ENCODE measurements around the gene POLR1F. TPM values are rescaled to one million over a fixed set of nuclear protein-coding genes. Genes with fewer than 3 reads are reported as not detected.

Gene POLR1F
- polyA plus RNA-seq, 1 donor (not counting 4 experiments of a cell fraction or from before 2014, with no cell fraction given) = 22.4 TPM

DNA sequence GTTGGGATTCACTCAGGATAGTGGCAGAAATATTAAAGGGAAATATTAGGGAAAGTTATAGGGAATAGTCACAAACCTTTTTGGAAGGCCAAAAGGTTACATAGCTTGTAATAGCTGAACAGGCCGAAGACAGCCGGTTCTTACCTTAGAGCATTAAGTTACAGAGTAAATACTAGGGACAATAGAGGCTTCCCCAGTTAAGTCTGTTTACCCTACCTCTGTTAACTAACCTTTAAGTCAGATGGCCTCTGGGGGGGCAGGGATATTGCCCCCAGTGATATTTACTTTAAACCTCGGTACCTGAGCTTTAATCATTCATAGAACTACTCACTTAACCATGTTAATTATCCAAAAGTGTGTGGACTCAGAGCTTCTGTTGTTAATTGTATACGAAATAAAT, 7.4 kb downstream of the POLR1F start:
- H3K27me3 ChIP-seq (ENCODE audit: control insufficient read depth, extremely low read depth, insufficient read depth, low read length) = no peaks in the 10 kb centered on the region
- H3K4me2 ChIP-seq (ENCODE audit: control insufficient read depth, extremely low read depth, insufficient read depth, low read depth, low read length) = no peak overlapping the region
- no peak overlapping the region for H3K9ac ChIP-seq (ENCODE audit: control insufficient read depth, extremely low read depth, insufficient read depth, low read length)
- H3K9me3 ChIP-seq (ENCODE audit: control insufficient read depth, low read depth, low read length) = no peaks in the 10 kb centered on the region
- dilution Hi-C loops (cut with MboI; ENCODE audit: extremely low pct_ligation_motif_present, low sequenced_read_pairs) = no loop called here
- no peak overlapping the region for H3K27ac ChIP-seq (ENCODE audit: control insufficient read depth, insufficient read depth, low read length)
- FAIRE-seq (no peak), DNase-seq (ENCODE audit: low read depth, low spot score) (no peak)
- TF ChIP-seq, protein P1, sequence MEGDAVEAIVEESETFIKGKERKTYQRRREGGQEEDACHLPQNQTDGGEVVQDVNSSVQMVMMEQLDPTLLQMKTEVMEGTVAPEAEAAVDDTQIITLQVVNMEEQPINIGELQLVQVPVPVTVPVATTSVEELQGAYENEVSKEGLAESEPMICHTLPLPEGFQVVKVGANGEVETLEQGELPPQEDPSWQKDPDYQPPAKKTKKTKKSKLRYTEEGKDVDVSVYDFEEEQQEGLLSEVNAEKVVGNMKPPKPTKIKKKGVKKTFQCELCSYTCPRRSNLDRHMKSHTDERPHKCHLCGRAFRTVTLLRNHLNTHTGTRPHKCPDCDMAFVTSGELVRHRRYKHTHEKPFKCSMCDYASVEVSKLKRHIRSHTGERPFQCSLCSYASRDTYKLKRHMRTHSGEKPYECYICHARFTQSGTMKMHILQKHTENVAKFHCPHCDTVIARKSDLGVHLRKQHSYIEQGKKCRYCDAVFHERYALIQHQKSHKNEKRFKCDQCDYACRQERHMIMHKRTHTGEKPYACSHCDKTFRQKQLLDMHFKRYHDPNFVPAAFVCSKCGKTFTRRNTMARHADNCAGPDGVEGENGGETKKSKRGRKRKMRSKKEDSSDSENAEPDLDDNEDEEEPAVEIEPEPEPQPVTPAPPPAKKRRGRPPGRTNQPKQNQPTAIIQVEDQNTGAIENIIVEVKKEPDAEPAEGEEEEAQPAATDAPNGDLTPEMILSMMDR (optimal IDR thresholded peaks at IDR 0.05 in 1 of 3, IDR thresholded peaks at IDR 0.05 in 1 of 3, conservative IDR thresholded peaks at IDR 0.05 in 1 of 3; ENCODE audit: extremely low read depth in 1 of 3, insufficient read depth in 2 of 3, low read length in 3 of 3) = no peak
- no peak for TF ChIP-seq EZH2 (IDR thresholded peaks at IDR 0.05; ENCODE audit: low read length)
- peaks cover 1 to 6% of the 10 kb centered on the region in 2 experiments for H3K36me3 ChIP-seq (ENCODE audit: control insufficient read depth in 2 of 2, extremely low read depth in 1 of 2, insufficient read depth in 2 of 2, low read length in 2 of 2)
- peaks cover 26% of the 10 kb centered on the region for H3K79me2 ChIP-seq (ENCODE audit: control insufficient read depth, insufficient read depth, low read length)
- H3K9me1 ChIP-seq (ENCODE audit: control insufficient read depth, extremely low read depth, insufficient read depth, low read length) = no peaks in the 10 kb centered on the region
- no peak overlapping the region for H3K4me3 ChIP-seq (ENCODE audit: control insufficient read depth in 2 of 3, extremely low read depth in 1 of 3, insufficient read depth in 2 of 3, low read depth in 1 of 3, low read length in 3 of 3)
- H3K4me1 ChIP-seq (ENCODE audit: control insufficient read depth, extremely low read depth, insufficient read depth, low read length) = no peaks in the 10 kb centered on the region
- no peak overlapping the region for H2AFZ ChIP-seq (ENCODE audit: control insufficient read depth, low read length)
- no peaks in the 10 kb centered on the region for H4K20me1 ChIP-seq (ENCODE audit: control insufficient read depth, extremely low read depth, insufficient read depth, low read length)

DNA sequence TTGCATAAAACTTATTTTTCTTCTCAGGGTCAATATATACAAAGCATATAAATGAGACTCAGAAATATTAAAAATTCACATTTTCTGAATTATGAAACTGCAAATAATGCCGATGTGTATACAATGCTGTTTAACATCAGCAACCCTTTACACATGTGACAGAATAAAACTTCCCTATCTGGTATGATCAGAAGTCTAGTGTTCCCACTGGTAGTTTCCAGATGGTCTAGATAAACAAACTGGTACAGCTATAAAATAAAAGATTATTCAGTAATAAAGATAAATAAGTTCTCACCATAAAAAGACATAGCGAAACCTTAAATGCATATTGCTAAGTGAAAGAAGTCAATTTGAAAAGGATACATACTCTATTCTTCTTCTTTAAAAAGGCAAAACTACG, 7.9 kb downstream of the POLR1F start:
- Histone ChIP-seq H3K4me2 (ENCODE audit: control insufficient read depth, extremely low read depth, insufficient read depth, low read depth, low read length) (no peak overlapping the region), H2AFZ (ENCODE audit: control insufficient read depth, low read length) (no peak overlapping the region), H3K27me3 (ENCODE audit: control insufficient read depth, extremely low read depth, insufficient read depth, low read length) (no peaks in the 10 kb centered on the region), H3K36me3 (ENCODE audit: control insufficient read depth in 2 of 2, extremely low read depth in 1 of 2, insufficient read depth in 2 of 2, low read length in 2 of 2) (peaks cover 1 to 6% of the 10 kb centered on the region in 2 experiments), H3K27ac (ENCODE audit: control insufficient read depth, insufficient read depth, low read length) (no peak overlapping the region), H4K20me1 (ENCODE audit: control insufficient read depth, extremely low read depth, insufficient read depth, low read length) (no peaks in the 10 kb centered on the region), H3K4me1 (ENCODE audit: control insufficient read depth, extremely low read depth, insufficient read depth, low read length) (no peaks in the 10 kb centered on the region), H3K4me3 (ENCODE audit: control insufficient read depth in 2 of 3, extremely low read depth in 1 of 3, insufficient read depth in 2 of 3, low read depth in 1 of 3, low read length in 3 of 3) (no peak overlapping the region), H3K9me3 (ENCODE audit: control insufficient read depth, low read depth, low read length) (no peaks in the 10 kb centered on the region), H3K9ac (ENCODE audit: control insufficient read depth, extremely low read depth, insufficient read depth, low read length) (no peak overlapping the region), H3K79me2 (ENCODE audit: control insufficient read depth, insufficient read depth, low read length) (peaks cover 21% of the 10 kb centered on the region), H3K9me1 (ENCODE audit: control insufficient read depth, extremely low read depth, insufficient read depth, low read length) (no peaks in the 10 kb centered on the region)
- dilution Hi-C loops (cut with MboI; ENCODE audit: extremely low pct_ligation_motif_present, low sequenced_read_pairs) = no loop called here
- FAIRE-seq = no peak
- no peak for DNase-seq (ENCODE audit: low read depth, low spot score)
- no peak for TF ChIP-seq EZH2 (IDR thresholded peaks at IDR 0.05; ENCODE audit: low read length)
- TF ChIP-seq, protein P1 (optimal IDR thresholded peaks at IDR 0.05 in 1 of 3, IDR thresholded peaks at IDR 0.05 in 1 of 3, conservative IDR thresholded peaks at IDR 0.05 in 1 of 3; ENCODE audit: extremely low read depth in 1 of 3, insufficient read depth in 2 of 3, low read length in 3 of 3) = no peak

Data from keratinocyte (primary cell).